ENCODE data around the gene SULT6B1. TPM values are rescaled to one million over a fixed set of nuclear protein-coding genes. Genes with fewer than 3 reads are reported as not detected.
"Not testable (repeated sequence)": the region's sequence is repeated elsewhere in the genome, so short reads cannot be mapped to it uniquely, and the experiment has no call there.

Gene SULT6B1
- total RNA-seq, 4 donors from 2014 or later, result not detected

GRCh38 chr2:37201208-37201607 lies 12.7 kb upstream of the SULT6B1 start:
- TF ChIP-seq POLR2A (IDR thresholded peaks at IDR 0.05) (no peak), POLR2AphosphoS5 (IDR thresholded peaks at IDR 0.05) (no peak), EP300 (IDR thresholded peaks at IDR 0.05; ENCODE audit: low read depth) (no peak)
- TF ChIP-seq, protein P1, sequence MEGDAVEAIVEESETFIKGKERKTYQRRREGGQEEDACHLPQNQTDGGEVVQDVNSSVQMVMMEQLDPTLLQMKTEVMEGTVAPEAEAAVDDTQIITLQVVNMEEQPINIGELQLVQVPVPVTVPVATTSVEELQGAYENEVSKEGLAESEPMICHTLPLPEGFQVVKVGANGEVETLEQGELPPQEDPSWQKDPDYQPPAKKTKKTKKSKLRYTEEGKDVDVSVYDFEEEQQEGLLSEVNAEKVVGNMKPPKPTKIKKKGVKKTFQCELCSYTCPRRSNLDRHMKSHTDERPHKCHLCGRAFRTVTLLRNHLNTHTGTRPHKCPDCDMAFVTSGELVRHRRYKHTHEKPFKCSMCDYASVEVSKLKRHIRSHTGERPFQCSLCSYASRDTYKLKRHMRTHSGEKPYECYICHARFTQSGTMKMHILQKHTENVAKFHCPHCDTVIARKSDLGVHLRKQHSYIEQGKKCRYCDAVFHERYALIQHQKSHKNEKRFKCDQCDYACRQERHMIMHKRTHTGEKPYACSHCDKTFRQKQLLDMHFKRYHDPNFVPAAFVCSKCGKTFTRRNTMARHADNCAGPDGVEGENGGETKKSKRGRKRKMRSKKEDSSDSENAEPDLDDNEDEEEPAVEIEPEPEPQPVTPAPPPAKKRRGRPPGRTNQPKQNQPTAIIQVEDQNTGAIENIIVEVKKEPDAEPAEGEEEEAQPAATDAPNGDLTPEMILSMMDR (IDR thresholded peaks at IDR 0.05), result no peak
- Histone ChIP-seq H3K27ac (no peak overlapping the region), H3K36me3 (peaks cover 0 to 61% (median 18%) of the 10 kb centered on the region in 4 donors), H3K27me3 (no peaks in the 10 kb centered on the region), H3K4me1 (peaks cover 6 to 20% (median 12%) of the 10 kb centered on the region in 4 donors), H3K4me3 (no peak overlapping the region), H3K9me3 (peaks cover 0 to 11% of the 10 kb centered on the region in 2 donors)
- WGBS, 2 donors (ENCODE audit: low coverage in 1 of 2), result 60 to 80% methylated on average over 1 of the region's 1 CpG
- DNase-seq, result no peak
- in situ Hi-C loops (cut with MboI; ENCODE audit: low pct_ligation_motif_present in 1 of 4, low pct_unique_long_range_greater_than_20kb in 1 of 4, low sequenced_read_pairs in 3 of 4), result no loop called here
- intact Hi-C loops (cut with DNase I; ENCODE audit: low total_unique reads), result no loop called here

DNA sequence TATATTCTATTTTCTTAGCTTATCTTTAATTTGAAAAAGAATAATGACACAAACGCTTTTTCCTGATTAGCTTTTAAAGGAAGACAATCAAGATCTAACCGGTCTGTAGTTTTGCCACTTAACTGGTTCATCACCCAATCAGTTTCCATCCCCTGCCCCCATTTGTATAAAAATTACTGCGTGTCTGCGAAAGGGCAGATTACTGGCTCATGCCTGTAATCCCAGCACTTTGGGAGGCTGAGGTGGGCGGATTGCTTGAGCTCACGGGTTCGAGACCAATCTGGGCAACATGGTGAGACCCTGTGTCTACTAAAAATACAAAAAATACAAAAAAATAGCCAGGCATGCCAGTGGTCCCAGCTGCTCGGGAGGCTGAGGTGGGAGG lies 10.2 kb upstream of the SULT6B1 start:
- intact Hi-C loops (cut with DNase I; ENCODE audit: low total_unique reads), result no loop called here
- DNase-seq, result no peak
- no peak overlapping the region for H3K27ac ChIP-seq
- H3K27me3 ChIP-seq, result no peaks in the 10 kb centered on the region
- in situ Hi-C loops (cut with MboI; ENCODE audit: low pct_ligation_motif_present in 1 of 4, low pct_unique_long_range_greater_than_20kb in 1 of 4, low sequenced_read_pairs in 3 of 4), result no loop called here
- no peak overlapping the region for H3K4me3 ChIP-seq
- H3K36me3 ChIP-seq, result peaks cover 0 to 36% (median 9%) of the 10 kb centered on the region in 4 donors
- peaks cover 6 to 23% (median 13%) of the 10 kb centered on the region in 4 donors for H3K4me1 ChIP-seq
- no peak for TF ChIP-seq EP300 (IDR thresholded peaks at IDR 0.05; ENCODE audit: low read depth)
- TF ChIP-seq, protein P1 (IDR thresholded peaks at IDR 0.05), result no peak
- TF ChIP-seq POLR2AphosphoS5 (IDR thresholded peaks at IDR 0.05), result no peak
- TF ChIP-seq POLR2A (IDR thresholded peaks at IDR 0.05), result no peak
- WGBS, 2 donors (ENCODE audit: low coverage in 1 of 2), result 89 to 93% methylated on average over 5 to 8 of the region's 8 CpGs
- H3K9me3 ChIP-seq, result peaks cover 0 to 9% of the 10 kb centered on the region in 2 donors

- H3K9me3 ChIP-seq, result no peaks in the 10 kb centered on the region
- in situ Hi-C loops (cut with MboI; ENCODE audit: low pct_ligation_motif_present in 1 of 4, low pct_unique_long_range_greater_than_20kb in 1 of 4, low sequenced_read_pairs in 3 of 4), result no loop called here
- WGBS, 2 donors (ENCODE audit: low coverage in 1 of 2), result 0 to 3% methylated on average over 8 to 65 of the region's 72 CpGs
These were observed 8.1 kb upstream of the SULT6B1 start, which contains the start of gene CEBPZOS for GRCh38 chr2:37196320-37197195. Gene CEBPZOS (plus strand): TSS chr2:37196496. CDS start chr2:37199705, 3,209 bp downstream.

GRCh38 chr2:37195862-37196319 lies 7.4 kb upstream of the SULT6B1 start:
- intact Hi-C loops (cut with DNase I; ENCODE audit: low total_unique reads); in situ Hi-C loops (cut with MboI; ENCODE audit: low pct_ligation_motif_present in 1 of 4, low pct_unique_long_range_greater_than_20kb in 1 of 4, low sequenced_read_pairs in 3 of 4); H3K9me3 ChIP-seq; H3K36me3 ChIP-seq; DNase-seq; H3K27me3 ChIP-seq: not testable (repeated sequence)
- peak overlapping the region; percentile 60 to 80 (median 66) for H3K4me3 ChIP-seq
- peaks cover 6 to 23% (median 13%) of the 10 kb centered on the region in 4 donors for H3K4me1 ChIP-seq
- peak overlapping the region; percentile 85 to 89 (median 88) for H3K27ac ChIP-seq
- WGBS, 2 donors (ENCODE audit: low coverage in 1 of 2), result 10 to 83% methylated on average over 2 to 20 of the region's 20 CpGs

More at GRCh38 chr2:37196320-37197195, 8.1 kb upstream of the SULT6B1 start, which contains the start of gene CEBPZOS:
- H3K27ac ChIP-seq, result peak within 1 kb of the TSS; percentile 85 to 89 (median 88)
- peak; percentile 86 for TF ChIP-seq POLR2A (IDR thresholded peaks at IDR 0.05)
- TF ChIP-seq, protein P1 (IDR thresholded peaks at IDR 0.05), result peak in 1 of 5 experiments; percentile 9
- TF ChIP-seq EP300 (IDR thresholded peaks at IDR 0.05; ENCODE audit: low read depth), result no peak
- peak; percentile 91 to 96 (median 94) for TF ChIP-seq POLR2AphosphoS5 (IDR thresholded peaks at IDR 0.05)
- peak; percentile 90 for DNase-seq
- no peaks in the 10 kb centered on the region for H3K27me3 ChIP-seq
- peaks cover 0 to 14% (median under 1%) of the 10 kb centered on the region in 4 donors for H3K36me3 ChIP-seq
- intact Hi-C loops (cut with DNase I; ENCODE audit: low total_unique reads), result no loop called here
- H3K4me3 ChIP-seq, result peak within 1 kb of the TSS; percentile 60 to 80 (median 66)
- peaks cover 6 to 23% (median 13%) of the 10 kb centered on the region in 4 donors for H3K4me1 ChIP-seq

All from transverse colon (tissue), 4 donors.